ENCODE results near the gene YEATS2. TPM values are rescaled to one million over a fixed set of nuclear protein-coding genes. Genes with fewer than 3 reads are reported as not detected.

Gene YEATS2
- total RNA-seq, 4 donors from 2014 or later: 26.7 to 45.0 (median 27.8) TPM

GRCh38 chr3:183764847-183765731 is 67.5 kb downstream of the YEATS2 start:
- peaks cover 0 to 4% (median 0%) of the 10 kb centered on the region in 4 donors for H3K4me1 ChIP-seq
- H3K9me3 ChIP-seq: no peaks in the 10 kb centered on the region
- WGBS, 2 donors: 86 to 88% methylated on average over 7 of the region's 7 CpGs
- DNase-seq (ENCODE audit: low spot score in 2 of 2): no peak
- H3K27me3 ChIP-seq: no peaks in the 10 kb centered on the region
- H3K4me3 ChIP-seq: no peak overlapping the region
- peak overlapping the region in 1 of 4 donors; percentile 35 for H3K27ac ChIP-seq
- H3K36me3 ChIP-seq: peaks cover 0 to 66% (median 7%) of the 10 kb centered on the region in 3 donors
- TF ChIP-seq EP300 (IDR thresholded peaks at IDR 0.05): peak in 1 of 2 donors; percentile 48
- TF ChIP-seq CTCF (IDR thresholded peaks at IDR 0.05): no peak

GRCh38 chr3:183766107-183766506 is 68.5 kb downstream of the YEATS2 start:
- H3K9me3 ChIP-seq: no peaks in the 10 kb centered on the region
- no peak overlapping the region for H3K4me3 ChIP-seq
- DNase-seq (ENCODE audit: low spot score in 2 of 2): no peak
- H3K27me3 ChIP-seq: no peaks in the 10 kb centered on the region
- H3K4me1 ChIP-seq: peaks cover 0 to 4% (median 0%) of the 10 kb centered on the region in 4 donors
- H3K36me3 ChIP-seq: peaks cover 0 to 57% (median 6%) of the 10 kb centered on the region in 3 donors
- no peak overlapping the region for H3K27ac ChIP-seq
- no peak for TF ChIP-seq CTCF (IDR thresholded peaks at IDR 0.05)
- no peak for TF ChIP-seq EP300 (IDR thresholded peaks at IDR 0.05)
- no peak for TF ChIP-seq POLR2A (IDR thresholded peaks at IDR 0.05)

- peaks cover 0 to 4% (median 0%) of the 10 kb centered on the region in 4 donors for H3K4me1 ChIP-seq
- WGBS, 2 donors: 62 to 65% methylated on average over 9 of the region's 9 CpGs
- H3K4me3 ChIP-seq: no peak overlapping the region
- TF ChIP-seq CTCF (IDR thresholded peaks at IDR 0.05) (peak; percentile 71 to 82 (median 77)), POLR2A (IDR thresholded peaks at IDR 0.05) (no peak)
- no peaks in the 10 kb centered on the region for H3K9me3 ChIP-seq
- H3K27ac ChIP-seq: no peak overlapping the region
- peak; percentile 46 to 76 for DNase-seq (ENCODE audit: low spot score in 2 of 2)
- H3K36me3 ChIP-seq: peaks cover 0 to 48% (median 0%) of the 10 kb centered on the region in 3 donors
- no peaks in the 10 kb centered on the region for H3K27me3 ChIP-seq
Observed at GRCh38 chr3:183766745-183767606, 69.4 kb downstream of the YEATS2 start.

- H3K4me1 ChIP-seq: peaks cover 0 to 4% (median 0%) of the 10 kb centered on the region in 4 donors
- TF ChIP-seq POLR2A (IDR thresholded peaks at IDR 0.05) (no peak), CTCF (IDR thresholded peaks at IDR 0.05) (no peak), EP300 (IDR thresholded peaks at IDR 0.05) (no peak)
- H3K27ac ChIP-seq: no peak overlapping the region
- WGBS, 2 donors: 83% methylated on average over 8 of the region's 8 CpGs
- no peak overlapping the region for H3K4me3 ChIP-seq
- DNase-seq (ENCODE audit: low spot score in 2 of 2): no peak
- no peaks in the 10 kb centered on the region for H3K27me3 ChIP-seq
- no peaks in the 10 kb centered on the region for H3K9me3 ChIP-seq
- H3K36me3 ChIP-seq: peaks cover 0 to 48% (median 0%) of the 10 kb centered on the region in 3 donors
Observed at GRCh38 chr3:183768114-183768513, 70.5 kb downstream of the YEATS2 start.
